H1 (cell line): ENCODE measurements around the gene NIPAL3. TPM values are rescaled to one million over a fixed set of nuclear protein-coding genes. Genes with fewer than 3 reads are reported as not detected.

Experiments
- CTCF ChIA-PET: fragments of 300-600 bp; sonication (Branson Sonifier 250); formaldehyde crosslinking; loops from one replicate; lab custom pipeline; 2021; ENCODE audit not compliant: partially characterized antibody; lab: Charles Lee
- POLR2A ChIA-PET: fragments of 300-600 bp; sonication (Branson Sonifier 250); formaldehyde crosslinking; loops from one replicate; lab custom pipeline; 2021; ENCODE audit warnings: inconsistent platforms; ENCODE audit not compliant: partially characterized antibody; lab: Charles Lee
- DNase-seq, 2 experiments: peaks; one replicate each; pipeline versions ENCODE4 v3.0.0 to v3.0.0-alpha.2; 2010 to 2022; ENCODE audit warnings: low spot score in 2 of 2, low read depth in 1 of 2, mixed read lengths in 1 of 2
- FAIRE-seq: peaks from 2 replicates; lab custom pipeline; 2011; peaks lifted over from hg19 to GRCh38; lab: Jason Lieb, UNC
- H2AFZ ChIP-seq: 2 replicates; pipeline ENCODE4 v1.8.1; 2012; ENCODE audit warnings: low read length, inconsistent platforms
- H2AK5ac ChIP-seq: 2 replicates; pipeline ENCODE4 v1.6.1; 2013; ENCODE audit warnings: low read depth, low read length
- H2BK120ac ChIP-seq: replicated peaks from 2 replicates; pipeline ENCODE3; 2013; ENCODE audit warnings: low read depth, low read length, inconsistent platforms
- H2BK12ac ChIP-seq: 2 replicates; pipeline ENCODE4 v1.6.1; 2013; ENCODE audit warnings: low read depth, low read length
- H2BK15ac ChIP-seq: 2 replicates; pipeline ENCODE4 v1.6.1; 2013; ENCODE audit warnings: low read length
- H2BK20ac ChIP-seq: 2 replicates; pipeline ENCODE4 v1.6.1; 2013; ENCODE audit warnings: low read length
- H2BK5ac ChIP-seq: 2 replicates; pipeline ENCODE4 v1.6.1; 2013; ENCODE audit warnings: low read depth, low read length
- H3K14ac ChIP-seq: 2 replicates; pipeline ENCODE4 v1.6.1; 2013; ENCODE audit warnings: inconsistent platforms; ENCODE audit not compliant: insufficient read length
- H3K18ac ChIP-seq: 2 replicates; pipeline ENCODE4 v1.6.1; 2013; ENCODE audit warnings: low read length; ENCODE audit errors: extremely low read depth
- H3K23ac ChIP-seq: 2 replicates; pipeline ENCODE4 v1.6.1; 2013; ENCODE audit warnings: inconsistent platforms; ENCODE audit not compliant: insufficient read length
- H3K23me2 ChIP-seq: 2 replicates; pipeline ENCODE4 v1.6.1; 2013; ENCODE audit warnings: low read depth, low read length
- H3K27ac ChIP-seq: 2 replicates; pipeline ENCODE4 v1.6.1; 2011; ENCODE audit warnings: low read depth, low read length, inconsistent platforms
- H3K27me3 ChIP-seq, 4 experiments: replicated peaks in 1 of 4; 1 replicate in 1 of 4; 2 replicates in 3 of 4; pipeline versions ENCODE4 v1.6.1 to v1.8.1; 2011 to 2013; ENCODE audit warnings: low read length in 3 of 4, mild to moderate bottlenecking in 3 of 4, inconsistent platforms in 2 of 4, mixed read lengths in 2 of 4, moderate library complexity in 1 of 4; ENCODE audit not compliant: control insufficient read depth in 3 of 4, insufficient read depth in 3 of 4; ENCODE audit errors: extremely low read depth in 1 of 4
- H3K36me3 ChIP-seq, 4 experiments: 2 replicates each; pipeline versions ENCODE4 v1.6.1 to v1.8.1; 2011 to 2013; ENCODE audit warnings: mild to moderate bottlenecking in 4 of 4, low read length in 3 of 4, moderate library complexity in 2 of 4, control low read depth in 1 of 4, inconsistent platforms in 1 of 4; ENCODE audit not compliant: insufficient read depth in 4 of 4, control insufficient read depth in 2 of 4
- H3K4ac ChIP-seq: replicated peaks from 2 replicates; pipeline ENCODE3; 2013; ENCODE audit warnings: low read length, low read depth, mixed read lengths, inconsistent platforms; ENCODE audit not compliant: insufficient read length
- H3K4me1 ChIP-seq, 4 experiments: replicated peaks in 1 of 4; 1 replicate in 1 of 4; 2 replicates in 3 of 4; pipeline versions ENCODE4 v1.6.1 to v1.8.1; 2011 to 2013; ENCODE audit warnings: low read length in 3 of 4, inconsistent platforms in 2 of 4, mixed read lengths in 1 of 4; ENCODE audit not compliant: insufficient read depth in 4 of 4, control insufficient read depth in 3 of 4
- H3K4me2 ChIP-seq, 2 experiments: 2 replicates each; pipeline versions ENCODE4 v1.6.1 to v1.8.1; 2011 to 2013; ENCODE audit warnings: low read depth in 2 of 2, low read length in 2 of 2, control low read depth in 1 of 2, inconsistent platforms in 1 of 2, mild to moderate bottlenecking in 1 of 2; ENCODE audit not compliant: insufficient read depth in 1 of 2
- H3K4me3 ChIP-seq, 4 experiments: fragments of 200-600, 300-600 bp in 1 of 4; sonication (generic), shearing (Covaris generic), sonication (Bioruptor Twin) in 1 of 4; 2 replicates each; pipeline versions ENCODE4 v1.5.1 to v1.8.1; 2011 to 2016; ENCODE audit warnings: low read length in 4 of 4, low read depth in 3 of 4, control low read depth in 2 of 4, inconsistent platforms in 2 of 4, mild to moderate bottlenecking in 2 of 4, mixed read lengths in 1 of 4, moderate library complexity in 1 of 4; ENCODE audit not compliant: insufficient read depth in 2 of 4; ENCODE audit errors: extremely low read depth in 1 of 4
- H3K56ac ChIP-seq: replicated peaks from 2 replicates; pipeline ENCODE3; 2013; ENCODE audit warnings: low read depth, mild to moderate bottlenecking, mixed read lengths, low read length, inconsistent platforms; ENCODE audit not compliant: insufficient read length
- H3K79me1 ChIP-seq: 2 replicates; pipeline ENCODE4 v1.6.1; 2013; ENCODE audit warnings: low read depth, low read length, control low read depth
- H3K79me2 ChIP-seq, 2 experiments: 2 replicates each; pipeline versions ENCODE4 v1.6.1 to v1.8.1; 2012 to 2013; ENCODE audit warnings: low read length in 2 of 2, mild to moderate bottlenecking in 2 of 2, inconsistent platforms in 1 of 2; ENCODE audit not compliant: insufficient read depth in 2 of 2, control insufficient read depth in 1 of 2
- H3K9ac ChIP-seq, 4 experiments: replicated peaks in 1 of 4; 1 replicate in 1 of 4; 2 replicates in 3 of 4; pipeline versions ENCODE4 v1.6.1 to v1.8.1; 2011 to 2013; ENCODE audit warnings: low read depth in 3 of 4, low read length in 3 of 4, control low read depth in 2 of 4, mild to moderate bottlenecking in 2 of 4, moderate library complexity in 2 of 4, inconsistent platforms in 1 of 4; ENCODE audit errors: extremely low read depth in 1 of 4
- H3K9me3 ChIP-seq, 2 experiments: 2 replicates each; pipeline versions ENCODE4 v1.6.1 to v1.8.1; 2012 to 2013; ENCODE audit warnings: mild to moderate bottlenecking in 2 of 2, moderate library complexity in 2 of 2, control low read depth in 1 of 2, inconsistent platforms in 1 of 2, low read depth in 1 of 2, low read length in 1 of 2, mixed read lengths in 1 of 2; ENCODE audit not compliant: insufficient read depth in 2 of 2
- H4K20me1 ChIP-seq, 2 experiments: replicated peaks in 1 of 2; 2 replicates each; pipeline versions ENCODE3 to v1.8.1; 2011 to 2013; ENCODE audit warnings: inconsistent platforms in 2 of 2, low read length in 2 of 2, mild to moderate bottlenecking in 1 of 2; ENCODE audit not compliant: insufficient read depth in 2 of 2, control insufficient read depth in 1 of 2
- H4K5ac ChIP-seq: 2 replicates; pipeline ENCODE4 v1.6.1; 2013; ENCODE audit warnings: low read length, low read depth, mixed read lengths, inconsistent platforms; ENCODE audit not compliant: insufficient read length
- H4K8ac ChIP-seq: 2 replicates; pipeline ENCODE4 v1.8.0; 2013; ENCODE audit warnings: mild to moderate bottlenecking, moderate library complexity, low read length, inconsistent platforms; ENCODE audit not compliant: insufficient read depth; ENCODE audit errors: extremely low read depth
- H4K91ac ChIP-seq: replicated peaks from 2 replicates; pipeline ENCODE3; 2013; ENCODE audit warnings: low read length, mixed read lengths, inconsistent platforms; ENCODE audit not compliant: insufficient read length
- WGBS, 2 experiments: shearing (Covaris generic) in 1 of 2; methylation state at CpG; one replicate each; pipeline versions ENCODE4 v1.1.6 to v1.1.7; 2013 to 2015; ENCODE audit warnings: low lambda C conversion rate in 2 of 2, mixed read lengths in 2 of 2, inconsistent platforms in 1 of 2, low coverage in 1 of 2, missing lambda C conversion rate in 1 of 2; ENCODE audit not compliant: insufficient replicate concordance in 2 of 2, insufficient coverage in 1 of 2, insufficient read length in 1 of 2; ENCODE audit errors: extremely low coverage in 1 of 2, missing lambda C conversion rate in 1 of 2; 5-methylcytosine and 5-hydroxymethylcytosine counted together
- polyA plus RNA-seq, 7 experiments: library from polyadenylated mRNA; depleted of rRNA in 3 of 7; stranded (reverse) in 5 of 7; unstranded in 2 of 7; fragments of >200 nt in 5 of 7; fragments of 200-250 nt in 2 of 7; gene quantifications; 1 replicate in 5 of 7; 2 replicates in 1 of 7; 4 replicates in 1 of 7; pipeline versions ENCODE4 v1.2.1 to v1.2.3, GENCODE V29; 2011 to 2013; ENCODE audit warnings: missing spikeins in 2 of 7, mixed read lengths in 2 of 7
- total RNA-seq: library from RNA; stranded (reverse); fragmentation: NEBNext Ultra II Directional; extraction: Animal tissue kit (Norgen Biotek cat#: 25700); gene quantifications from 2 replicates; pipeline ENCODE4 v1.2.1, GENCODE V29; 2021
- TF ChIP-seq, protein P1 (sequence below), 3 experiments: IDR thresholded peaks; 1 replicate in 2 of 3; 2 replicates in 1 of 3; pipeline versions ENCODE4 v1.5.1 to v1.6.1; 2011; ENCODE audit warnings: low read length in 3 of 3, mild to moderate bottlenecking in 3 of 3, inconsistent platforms in 2 of 3, low read depth in 1 of 3, moderate library complexity in 1 of 3; ENCODE audit not compliant: insufficient read depth in 1 of 3; ENCODE audit errors: control extremely low read depth in 1 of 3
- TF ChIP-seq, protein P2 (sequence below): IDR thresholded peaks from 2 replicates; pipeline ENCODE4 v1.6.1; 2012; ENCODE audit warnings: low read length, inconsistent platforms

Gene NIPAL3
- total and polyA plus RNA-seq, 2 of the 8 experiments (the other 6 are each of a cell fraction or from before 2014, with no cell fraction given) = 8.8 to 11.0 TPM

DNA sequence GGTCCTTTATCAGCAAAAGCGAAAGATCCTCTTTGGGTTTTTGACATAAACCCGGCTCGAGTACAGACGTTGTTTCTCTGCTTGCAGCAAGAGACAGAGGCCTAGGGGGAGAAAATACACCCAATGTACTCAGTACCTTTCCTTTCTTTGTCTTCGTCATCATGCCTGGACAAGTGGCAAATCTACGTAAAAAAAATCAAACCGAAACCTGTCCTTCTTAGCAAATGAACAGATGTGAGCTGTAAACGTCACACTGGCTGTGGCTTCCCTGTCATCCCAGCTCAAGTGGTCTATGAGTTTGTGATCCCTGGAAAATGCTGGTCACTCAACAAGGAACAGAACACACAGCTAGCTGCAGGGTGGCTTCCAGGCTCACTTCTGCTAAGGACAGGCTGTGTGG, 41.9 kb upstream of the NIPAL3 start:
- no peak overlapping the region for H3K4me3 ChIP-seq
- H3K4me1 ChIP-seq = peaks cover 0 to 13% (median 6%) of the 10 kb centered on the region in 4 experiments; a peak in 3 of 7 replicates
- H3K27me3 ChIP-seq = no peaks in the 10 kb centered on the region
- no peak overlapping the region for H4K5ac ChIP-seq
- ChIA-PET CTCF (interaction anchor here (0.6 to 5.5 kb wide), 7 partner anchors 9 to 174 kb away, joined by 3 to 51 read pairs (median 13); no protein-coding TSS in a partner anchor), POLR2A (interaction anchor here (1.0 to 2.0 kb wide), 4 partner anchors 10 to 223 kb away, joined by 3 to 5 read pairs (median 3); no protein-coding TSS in a partner anchor)
- H2BK20ac ChIP-seq = no peak overlapping the region
- H2BK12ac ChIP-seq = 0 out of 2 replicates have a peak overlapping the region, but pooled peaks have one; percentile 1
- FAIRE-seq (no peak), DNase-seq (no peak)
- H3K9ac ChIP-seq = no peak overlapping the region; a peak in 1 of 7 replicates
- H3K14ac ChIP-seq = no peak overlapping the region
- H3K4me2 ChIP-seq = no peak overlapping the region
- H3K4ac ChIP-seq = no peak overlapping the region
- no peak overlapping the region for H3K23ac ChIP-seq
- no peak overlapping the region for H2BK120ac ChIP-seq
- H3K79me2 ChIP-seq = no peaks in the 10 kb centered on the region
- no peak overlapping the region for H4K91ac ChIP-seq
- no peak overlapping the region for H4K8ac ChIP-seq
- TF ChIP-seq, protein P1, sequence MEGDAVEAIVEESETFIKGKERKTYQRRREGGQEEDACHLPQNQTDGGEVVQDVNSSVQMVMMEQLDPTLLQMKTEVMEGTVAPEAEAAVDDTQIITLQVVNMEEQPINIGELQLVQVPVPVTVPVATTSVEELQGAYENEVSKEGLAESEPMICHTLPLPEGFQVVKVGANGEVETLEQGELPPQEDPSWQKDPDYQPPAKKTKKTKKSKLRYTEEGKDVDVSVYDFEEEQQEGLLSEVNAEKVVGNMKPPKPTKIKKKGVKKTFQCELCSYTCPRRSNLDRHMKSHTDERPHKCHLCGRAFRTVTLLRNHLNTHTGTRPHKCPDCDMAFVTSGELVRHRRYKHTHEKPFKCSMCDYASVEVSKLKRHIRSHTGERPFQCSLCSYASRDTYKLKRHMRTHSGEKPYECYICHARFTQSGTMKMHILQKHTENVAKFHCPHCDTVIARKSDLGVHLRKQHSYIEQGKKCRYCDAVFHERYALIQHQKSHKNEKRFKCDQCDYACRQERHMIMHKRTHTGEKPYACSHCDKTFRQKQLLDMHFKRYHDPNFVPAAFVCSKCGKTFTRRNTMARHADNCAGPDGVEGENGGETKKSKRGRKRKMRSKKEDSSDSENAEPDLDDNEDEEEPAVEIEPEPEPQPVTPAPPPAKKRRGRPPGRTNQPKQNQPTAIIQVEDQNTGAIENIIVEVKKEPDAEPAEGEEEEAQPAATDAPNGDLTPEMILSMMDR (IDR thresholded peaks at IDR 0.05; ENCODE audit: control extremely low read depth in 1 of 3, insufficient read depth in 1 of 3, low read depth in 1 of 3, low read length in 3 of 3) = no peak
- TF ChIP-seq, protein P2, sequence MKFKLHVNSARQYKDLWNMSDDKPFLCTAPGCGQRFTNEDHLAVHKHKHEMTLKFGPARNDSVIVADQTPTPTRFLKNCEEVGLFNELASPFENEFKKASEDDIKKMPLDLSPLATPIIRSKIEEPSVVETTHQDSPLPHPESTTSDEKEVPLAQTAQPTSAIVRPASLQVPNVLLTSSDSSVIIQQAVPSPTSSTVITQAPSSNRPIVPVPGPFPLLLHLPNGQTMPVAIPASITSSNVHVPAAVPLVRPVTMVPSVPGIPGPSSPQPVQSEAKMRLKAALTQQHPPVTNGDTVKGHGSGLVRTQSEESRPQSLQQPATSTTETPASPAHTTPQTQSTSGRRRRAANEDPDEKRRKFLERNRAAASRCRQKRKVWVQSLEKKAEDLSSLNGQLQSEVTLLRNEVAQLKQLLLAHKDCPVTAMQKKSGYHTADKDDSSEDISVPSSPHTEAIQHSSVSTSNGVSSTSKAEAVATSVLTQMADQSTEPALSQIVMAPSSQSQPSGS = no peak
- no peak overlapping the region; the same call in 1 of the 2 replicates for H3K27ac ChIP-seq
- no peak overlapping the region for H2BK5ac ChIP-seq
- no peaks in the 10 kb centered on the region for H3K23me2 ChIP-seq
- 80% methylated on average over 8 of the region's 8 CpGs; no CpG with 5 or more reads in 1 of the 2 experiments for WGBS, 2 experiments
- H2BK15ac ChIP-seq = no peak overlapping the region
- no peak overlapping the region for H2AK5ac ChIP-seq
- peaks cover 0 to 2% (median 0%) of the 10 kb centered on the region in 4 experiments; a peak in 2 of 8 replicates for H3K36me3 ChIP-seq
- no peak overlapping the region for H3K18ac ChIP-seq
- no peaks in the 10 kb centered on the region for H3K79me1 ChIP-seq
- no peaks in the 10 kb centered on the region for H3K9me3 ChIP-seq
- H3K56ac ChIP-seq = no peak overlapping the region
- H4K20me1 ChIP-seq = no peaks in the 10 kb centered on the region
- no peak overlapping the region for H2AFZ ChIP-seq
